ENCODE measurements around the gene DRAM1.
A peak's percentile ranks its signal among the peaks of the same experiment; 100 is the strongest.
"Not testable (repeated sequence)": the region's sequence is repeated elsewhere in the genome, so short reads cannot be mapped to it uniquely, and the experiment has no call there.

The DRAM1 gene

GRCh38 chr12:101892794-101893193, 15.4 kb downstream of the DRAM1 start:
- Mint-ChIP-seq H3K27ac (no peak overlapping the region), H3K4me1 (ENCODE audit: low read depth in 2 of 2) (no peaks in the 10 kb centered on the region), H3K27me3 (no peaks in the 10 kb centered on the region), H3K4me3 (no peak overlapping the region), H3K9me3 (no peaks in the 10 kb centered on the region), H3K36me3 (ENCODE audit: insufficient read depth) (no peaks in the 10 kb centered on the region)
- ATAC-seq (replicated peaks) (no peak), DNase-seq (no peak)

GRCh38 chr12:101901777-101902176, 24.4 kb downstream of the DRAM1 start:
- DNase-seq (no peak), ATAC-seq (replicated peaks) (no peak)
- Mint-ChIP-seq H3K36me3 (ENCODE audit: insufficient read depth) (peaks cover 7% of the 10 kb centered on the region), H3K27ac (peak overlapping the region in 1 of 2 donors; percentile 47), H3K4me1 (ENCODE audit: low read depth in 2 of 2) (peaks cover 0 to 10% of the 10 kb centered on the region in 2 donors), H3K4me3 (no peak overlapping the region), H3K27me3 (no peaks in the 10 kb centered on the region), H3K9me3 (no peaks in the 10 kb centered on the region)

- DNase-seq (no peak), ATAC-seq (replicated peaks) (no peak)
- no peaks in the 10 kb centered on the region for H3K27me3 Mint-ChIP-seq
- H3K36me3 Mint-ChIP-seq (ENCODE audit: insufficient read depth): peaks cover 7% of the 10 kb centered on the region
- no peak overlapping the region for H3K27ac Mint-ChIP-seq
- H3K4me1 Mint-ChIP-seq (ENCODE audit: low read depth in 2 of 2): peaks cover 0 to 10% of the 10 kb centered on the region in 2 donors
- no peaks in the 10 kb centered on the region for H3K9me3 Mint-ChIP-seq
- no peak overlapping the region for H3K4me3 Mint-ChIP-seq
Observed at GRCh38 chr12:101902641-101903040, 25.3 kb downstream of the DRAM1 start.

GRCh38 chr12:101906226-101906625, 28.8 kb downstream of the DRAM1 start:
- ATAC-seq (replicated peaks) (no peak), DNase-seq (no peak)
- H3K27ac Mint-ChIP-seq: no peak overlapping the region
- peaks cover 7% of the 10 kb centered on the region for H3K36me3 Mint-ChIP-seq (ENCODE audit: insufficient read depth)
- no peaks in the 10 kb centered on the region for H3K9me3 Mint-ChIP-seq
- H3K27me3 Mint-ChIP-seq: no peaks in the 10 kb centered on the region
- H3K4me3 Mint-ChIP-seq: no peak overlapping the region
- peaks cover 0 to 13% of the 10 kb centered on the region in 2 donors for H3K4me1 Mint-ChIP-seq (ENCODE audit: low read depth in 2 of 2)

GRCh38 chr12:101908395-101908794, 31.0 kb downstream of the DRAM1 start:
- Mint-ChIP-seq H3K27ac (no peak overlapping the region), H3K4me3 (peak overlapping the region in 1 of 2 donors; percentile 3), H3K4me1 (ENCODE audit: low read depth in 2 of 2) (peaks cover 0 to 5% of the 10 kb centered on the region in 2 donors), H3K36me3 (ENCODE audit: insufficient read depth) (peaks cover 4% of the 10 kb centered on the region), H3K27me3 (no peaks in the 10 kb centered on the region), H3K9me3 (no peaks in the 10 kb centered on the region)
- ATAC-seq (replicated peaks) (no peak), DNase-seq (no peak)

GRCh38 chr12:101909646-101910045, 32.3 kb downstream of the DRAM1 start:
- Mint-ChIP-seq H3K9me3 (no peaks in the 10 kb centered on the region), H3K27ac (peak overlapping the region in 1 of 2 donors; percentile 47), H3K4me1 (ENCODE audit: low read depth in 2 of 2) (peaks cover 0 to 5% of the 10 kb centered on the region in 2 donors), H3K27me3 (no peaks in the 10 kb centered on the region), H3K36me3 (ENCODE audit: insufficient read depth) (peaks cover 4% of the 10 kb centered on the region), H3K4me3 (peak overlapping the region; percentile 38 to 70)
- ATAC-seq (replicated peaks) (peak; percentile 14), DNase-seq (no peak)

GRCh38 chr12:101915841-101916240, 38.5 kb downstream of the DRAM1 start:
- DNase-seq (no peak), ATAC-seq (replicated peaks) (no peak)
- Mint-ChIP-seq H3K27ac (peak overlapping the region in 1 of 2 donors; percentile 18), H3K27me3 (no peaks in the 10 kb centered on the region), H3K9me3 (no peaks in the 10 kb centered on the region), H3K4me1 (ENCODE audit: low read depth in 2 of 2) (peaks cover 3 to 10% of the 10 kb centered on the region in 2 donors), H3K4me3 (no peak overlapping the region), H3K36me3 (ENCODE audit: insufficient read depth) (peaks cover 3% of the 10 kb centered on the region)

GRCh38 chr12:101918805-101919204, 41.4 kb downstream of the DRAM1 start:
- not testable (repeated sequence) for H3K36me3 Mint-ChIP-seq (ENCODE audit: insufficient read depth); H3K4me3 Mint-ChIP-seq; ATAC-seq (replicated peaks); DNase-seq; H3K27me3 Mint-ChIP-seq; H3K4me1 Mint-ChIP-seq (ENCODE audit: low read depth in 2 of 2); H3K9me3 Mint-ChIP-seq
- H3K27ac Mint-ChIP-seq: peak overlapping the region in 1 of 2 donors; percentile 21

- no peak for ATAC-seq (replicated peaks)
- H3K36me3 Mint-ChIP-seq (ENCODE audit: insufficient read depth): peaks cover 3% of the 10 kb centered on the region
- no peaks in the 10 kb centered on the region for H3K9me3 Mint-ChIP-seq
- no peak overlapping the region for H3K27ac Mint-ChIP-seq
- no peaks in the 10 kb centered on the region for H3K27me3 Mint-ChIP-seq
- peaks cover 3 to 10% of the 10 kb centered on the region in 2 donors for H3K4me1 Mint-ChIP-seq (ENCODE audit: low read depth in 2 of 2)
- H3K4me3 Mint-ChIP-seq: no peak overlapping the region
- no peak for DNase-seq
Observed at GRCh38 chr12:101919447-101919846, 42.1 kb downstream of the DRAM1 start.

- H3K4me1 Mint-ChIP-seq (ENCODE audit: low read depth in 2 of 2): peaks cover 3 to 10% of the 10 kb centered on the region in 2 donors
- H3K4me3 Mint-ChIP-seq: no peak overlapping the region
- H3K27me3 Mint-ChIP-seq: no peaks in the 10 kb centered on the region
- no peaks in the 10 kb centered on the region for H3K9me3 Mint-ChIP-seq
- H3K27ac Mint-ChIP-seq: no peak overlapping the region
- H3K36me3 Mint-ChIP-seq (ENCODE audit: insufficient read depth): no peaks in the 10 kb centered on the region
- no peak for DNase-seq
- ATAC-seq (replicated peaks): no peak
Observed at GRCh38 chr12:101920906-101921305, 43.5 kb downstream of the DRAM1 start.

- Mint-ChIP-seq H3K36me3 (ENCODE audit: insufficient read depth) (no peaks in the 10 kb centered on the region), H3K27ac (no peak overlapping the region), H3K4me1 (ENCODE audit: low read depth in 2 of 2) (no peaks in the 10 kb centered on the region)
Observed at GRCh38 chr12:101923045-101923718, 45.8 kb downstream of the DRAM1 start.

GRCh38 chr12:101924618-101925017, 47.2 kb downstream of the DRAM1 start:
- no peak overlapping the region for H3K4me3 Mint-ChIP-seq
- no peaks in the 10 kb centered on the region for H3K4me1 Mint-ChIP-seq (ENCODE audit: low read depth in 2 of 2)
- DNase-seq (no peak), ATAC-seq (replicated peaks) (no peak)
- peaks cover 8 to 17% of the 10 kb centered on the region in 2 donors for H3K27me3 Mint-ChIP-seq
- H3K9me3 Mint-ChIP-seq: no peaks in the 10 kb centered on the region
- no peak overlapping the region for H3K27ac Mint-ChIP-seq
- H3K36me3 Mint-ChIP-seq (ENCODE audit: insufficient read depth): no peaks in the 10 kb centered on the region

More at GRCh38 chr12:101923045-101923718, 45.8 kb downstream of the DRAM1 start:
- DNase-seq (no peak), ATAC-seq (replicated peaks) (no peak)
- H3K27me3 Mint-ChIP-seq: peaks cover 0 to 3% of the 10 kb centered on the region in 2 donors
- H3K4me3 Mint-ChIP-seq: no peak overlapping the region
- no peaks in the 10 kb centered on the region for H3K9me3 Mint-ChIP-seq

GRCh38 chr12:101925361-101925760, 48.0 kb downstream of the DRAM1 start:
- Mint-ChIP-seq H3K9me3 (no peaks in the 10 kb centered on the region), H3K4me3 (no peak overlapping the region)

GRCh38 chr12:101925935-101926334, 48.6 kb downstream of the DRAM1 start:
- no peak overlapping the region for H3K27ac Mint-ChIP-seq
- peaks cover 8 to 29% of the 10 kb centered on the region in 2 donors for H3K27me3 Mint-ChIP-seq
- DNase-seq (no peak), ATAC-seq (replicated peaks) (no peak)
- H3K36me3 Mint-ChIP-seq (ENCODE audit: insufficient read depth): no peaks in the 10 kb centered on the region
- H3K4me1 Mint-ChIP-seq (ENCODE audit: low read depth in 2 of 2): no peaks in the 10 kb centered on the region
- no peaks in the 10 kb centered on the region for H3K9me3 Mint-ChIP-seq
- no peak overlapping the region for H3K4me3 Mint-ChIP-seq

More at GRCh38 chr12:101925361-101925760, 48.0 kb downstream of the DRAM1 start:
- Mint-ChIP-seq H3K4me1 (ENCODE audit: low read depth in 2 of 2) (no peaks in the 10 kb centered on the region), H3K36me3 (ENCODE audit: insufficient read depth) (no peaks in the 10 kb centered on the region), H3K27me3 (peaks cover 8 to 23% of the 10 kb centered on the region in 2 donors), H3K27ac (no peak overlapping the region)
- DNase-seq (no peak), ATAC-seq (replicated peaks) (no peak)

Measured in effector memory CD8-positive, alpha-beta T cell (primary cell).